Right lobe of liver (tissue), 6 donors: ENCODE results near the gene KCTD6. TPM values are rescaled to one million over a fixed set of nuclear protein-coding genes. Genes with fewer than 3 reads are reported as not detected.

Experiments used
- ATAC-seq, 4 donors: fragments of 200-7000 bp; cut with Tn5 transposase; one replicate each; pipeline ENCODE4 v1.9.1; 2020; ENCODE audit warnings: mild to moderate bottlenecking in 4 of 4, moderate library complexity in 4 of 4
- DNase-seq, 3 donors: peaks; one replicate each; pipeline ENCODE4 v3.0.0-alpha.2; 2020
- H3K27ac ChIP-seq, 3 donors: fragments of 200-600 bp; one replicate each; pipeline ENCODE4 v1.8.0; 2022
- H3K27me3 ChIP-seq, 2 donors: fragments of 200-600 bp; one replicate each; pipeline ENCODE4 v1.8.0; 2022
- H3K36me3 ChIP-seq, 4 donors: fragments of 200-600 bp; sonication (generic) in 1 of 4; one replicate each; pipeline versions ENCODE4 v1.5.1 to v1.8.0; 2017 to 2022; ENCODE audit warnings: control low read depth in 1 of 4
- H3K4me1 ChIP-seq, 4 donors: fragments of 200-600 bp; sonication (generic) in 1 of 4; one replicate each; pipeline versions ENCODE4 v1.5.1 to v1.8.0; 2017 to 2022; ENCODE audit warnings: control low read depth in 1 of 4
- H3K4me3 ChIP-seq, 3 donors: fragments of 200-600 bp; one replicate each; pipeline ENCODE4 v1.8.0; 2022
- H3K9me3 ChIP-seq, 4 donors: fragments of 200-600 bp; sonication (generic) in 1 of 4; one replicate each; pipeline versions ENCODE4 v1.5.1 to v1.8.0; 2017 to 2022; ENCODE audit warnings: control low read depth in 1 of 4
- POLR2A ChIP-seq: fragments of 450-650 bp; IDR thresholded peaks from one replicate; pipeline ENCODE4 v1.6.1; 2017; ENCODE audit warnings: antibody characterized with exemption, mild to moderate bottlenecking
- WGBS: methylation state at CpG from one replicate; pipeline ENCODE4 v1.1.6; 2018; ENCODE audit warnings: low coverage, low lambda C conversion rate; ENCODE audit not compliant: insufficient coverage; ENCODE audit errors: missing lambda C conversion rate; 5-methylcytosine and 5-hydroxymethylcytosine counted together
- intact Hi-C, 2 donors: fragments of 100-400 bp; cut with DNase I; formaldehyde crosslinking; loops; one replicate each; pipeline versions ENCODE4 v1.11.2 to v1.14.1; 2022
- total RNA-seq, 6 experiments: library from RNA; depleted of rRNA in 2 of 6; stranded (reverse); fragments of >200 nt in 2 of 6; fragmentation: NEBNext Ultra II Directional in 3 of 6; extraction: Animal tissue kit (Norgen Biotek cat#: 25700) in 3 of 6; gene quantifications; one replicate each; pipeline versions ENCODE4 v1.1.0 to v1.2.4, GENCODE V29; 2016 to 2023
- TF ChIP-seq, protein P1 (sequence below), 4 donors: fragments of 200-600 bp in 3 of 4; fragments of 450-650 bp in 1 of 4; IDR thresholded peaks; one replicate each; pipeline versions ENCODE4 v1.5.1 to v1.8.0; 2016 to 2022; ENCODE audit warnings: antibody characterized with exemption in 4 of 4, mild to moderate bottlenecking in 2 of 4
- donor health status: DM: no; HTN: yes; CAD: no.
- donor health status: DM: no; HTN: no; CAD: no.
- donor health status: DM: no; HTN: no; CAD: no.
- donor health status: DM: no; HTN: yes; CAD: no.
- donor health status: DM: no; HTN: yes; CAD: no.

The KCTD6 gene
- total RNA-seq, 6 experiments from 2014 or later, result 4.3 to 9.6 (median 8.0) TPM

DNA sequence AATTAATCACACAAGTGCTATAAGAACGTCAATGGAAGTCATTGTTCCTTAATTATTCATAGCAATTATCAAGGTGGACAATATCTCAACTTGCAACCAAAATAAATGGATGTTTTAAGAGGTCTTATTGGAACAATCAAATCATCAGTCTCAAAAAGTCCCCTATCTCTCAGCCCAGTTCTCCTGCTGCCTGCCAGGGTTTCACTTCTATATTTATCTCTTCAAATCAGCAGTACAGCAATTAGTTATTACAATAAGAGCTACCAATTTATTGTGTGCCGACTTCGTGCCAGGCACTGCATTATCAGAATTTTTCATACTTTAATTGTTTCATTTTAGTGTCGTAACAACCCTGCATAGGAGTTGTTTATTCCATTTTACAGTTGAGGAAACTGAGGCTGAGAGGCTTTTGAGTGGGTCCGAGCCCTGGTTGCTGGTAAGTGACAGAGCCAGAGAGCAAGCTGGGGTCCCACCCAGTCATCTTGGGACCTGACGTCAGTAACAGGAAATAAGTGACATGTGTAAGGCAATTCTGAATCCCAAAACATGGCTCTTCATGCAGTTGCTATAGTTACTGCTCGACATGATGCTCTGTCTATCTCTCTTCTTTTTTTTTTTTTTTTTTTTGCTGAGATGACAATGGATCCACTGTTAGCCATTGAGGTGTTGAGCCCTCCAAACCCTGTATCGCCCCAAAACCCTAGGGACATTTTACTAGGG lies 8.8 kb upstream of the KCTD6 start:
- no peak overlapping the region for H3K4me3 ChIP-seq
- TF ChIP-seq POLR2A, result no peak
- TF ChIP-seq, protein P1, sequence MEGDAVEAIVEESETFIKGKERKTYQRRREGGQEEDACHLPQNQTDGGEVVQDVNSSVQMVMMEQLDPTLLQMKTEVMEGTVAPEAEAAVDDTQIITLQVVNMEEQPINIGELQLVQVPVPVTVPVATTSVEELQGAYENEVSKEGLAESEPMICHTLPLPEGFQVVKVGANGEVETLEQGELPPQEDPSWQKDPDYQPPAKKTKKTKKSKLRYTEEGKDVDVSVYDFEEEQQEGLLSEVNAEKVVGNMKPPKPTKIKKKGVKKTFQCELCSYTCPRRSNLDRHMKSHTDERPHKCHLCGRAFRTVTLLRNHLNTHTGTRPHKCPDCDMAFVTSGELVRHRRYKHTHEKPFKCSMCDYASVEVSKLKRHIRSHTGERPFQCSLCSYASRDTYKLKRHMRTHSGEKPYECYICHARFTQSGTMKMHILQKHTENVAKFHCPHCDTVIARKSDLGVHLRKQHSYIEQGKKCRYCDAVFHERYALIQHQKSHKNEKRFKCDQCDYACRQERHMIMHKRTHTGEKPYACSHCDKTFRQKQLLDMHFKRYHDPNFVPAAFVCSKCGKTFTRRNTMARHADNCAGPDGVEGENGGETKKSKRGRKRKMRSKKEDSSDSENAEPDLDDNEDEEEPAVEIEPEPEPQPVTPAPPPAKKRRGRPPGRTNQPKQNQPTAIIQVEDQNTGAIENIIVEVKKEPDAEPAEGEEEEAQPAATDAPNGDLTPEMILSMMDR (IDR thresholded peaks at IDR 0.05), result no peak
- ATAC-seq (no peak), DNase-seq (no peak)
- 62% methylated on average over 8 of the region's 8 CpGs for WGBS
- H3K27me3 ChIP-seq, result no peaks in the 10 kb centered on the region
- H3K9me3 ChIP-seq, result no peaks in the 10 kb centered on the region
- H3K36me3 ChIP-seq, result no peaks in the 10 kb centered on the region
- intact Hi-C loops, result no loop called here
- H3K4me1 ChIP-seq, result peaks cover 0 to 23% (median 2%) of the 10 kb centered on the region in 4 donors
- H3K27ac ChIP-seq, result no peak overlapping the region

- TF ChIP-seq, protein P1 (IDR thresholded peaks at IDR 0.05), result no peak
- TF ChIP-seq POLR2A, result no peak
- WGBS, result 61% methylated on average over 4 of the region's 7 CpGs
- Histone ChIP-seq H3K27me3 (no peaks in the 10 kb centered on the region), H3K27ac (no peak overlapping the region), H3K9me3 (no peaks in the 10 kb centered on the region), H3K36me3 (no peaks in the 10 kb centered on the region), H3K4me1 (peaks cover 0 to 23% (median 2%) of the 10 kb centered on the region in 4 donors), H3K4me3 (no peak overlapping the region)
- ATAC-seq, result no peak
- intact Hi-C loops, result no loop called here
- DNase-seq, result no peak
Measured at GRCh38 chr3:58484045-58484721, 7.7 kb upstream of the KCTD6 start.

DNA sequence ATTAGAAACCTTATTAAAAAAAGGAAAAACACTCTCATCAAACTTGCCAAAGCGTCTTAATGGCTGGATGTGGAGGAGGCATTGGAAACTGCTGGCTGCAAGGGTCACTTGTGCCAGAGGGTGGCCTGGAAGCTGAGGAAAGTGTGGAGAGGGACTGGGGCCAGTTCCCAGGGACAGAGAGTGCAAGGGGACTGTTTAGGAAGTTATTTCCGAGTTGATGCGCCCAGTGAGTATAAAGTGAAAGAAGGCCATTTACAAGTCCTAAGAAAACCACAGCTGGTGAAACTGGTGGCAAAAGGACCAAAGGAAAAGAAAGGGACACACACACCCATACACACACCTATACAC lies 7.2 kb upstream of the KCTD6 start:
- no peak for ATAC-seq
- H3K27ac ChIP-seq, result no peak overlapping the region
- H3K4me3 ChIP-seq, result no peak overlapping the region
- H3K27me3 ChIP-seq, result no peaks in the 10 kb centered on the region
- H3K36me3 ChIP-seq, result no peaks in the 10 kb centered on the region
- no peak for TF ChIP-seq POLR2A
- TF ChIP-seq, protein P1 (IDR thresholded peaks at IDR 0.05), result no peak
- no peak for DNase-seq
- intact Hi-C loops, result no loop called here
- 82% methylated on average over 3 of the region's 3 CpGs for WGBS
- H3K9me3 ChIP-seq, result no peaks in the 10 kb centered on the region
- peaks cover 0 to 23% (median 2%) of the 10 kb centered on the region in 4 donors for H3K4me1 ChIP-seq

- ATAC-seq (peak in 3 of 4 donors; percentile 3 to 35 (median 3)), DNase-seq (no peak)
- Histone ChIP-seq H3K4me1 (peaks cover 0 to 23% (median 2%) of the 10 kb centered on the region in 4 donors), H3K9me3 (no peaks in the 10 kb centered on the region), H3K27ac (peak overlapping the region in 1 of 3 donors; percentile 22), H3K27me3 (no peaks in the 10 kb centered on the region), H3K36me3 (no peaks in the 10 kb centered on the region), H3K4me3 (no peak overlapping the region)
- WGBS, result 54% methylated on average over 4 of the region's 6 CpGs
- intact Hi-C loops, result no loop called here
- TF ChIP-seq, protein P1 (IDR thresholded peaks at IDR 0.05), result peak in 1 of 4 donors; percentile 9
- TF ChIP-seq POLR2A, result no peak
Measured at GRCh38 chr3:58485801-58486435, 6.0 kb upstream of the KCTD6 start.
